C4-2B (cell line): Measurements from ENCODE around the gene SPATA1.

Experiments used
- H3K27ac ChIP-seq: fragments of 450-650 bp; 2 replicates; pipeline ENCODE4 v1.5.1; 2017
- ZFX ChIP-seq: fragments of 450-650 bp; IDR thresholded peaks from 2 replicates; pipeline ENCODE4 v1.6.1; 2017
- TF ChIP-seq, protein P1 (sequence below): fragments of 450-650 bp; conservative IDR thresholded peaks from 2 replicates; pipeline ENCODE4 v1.5.1; 2017; ENCODE audit warnings: mild to moderate bottlenecking

The SPATA1 gene

DNA sequence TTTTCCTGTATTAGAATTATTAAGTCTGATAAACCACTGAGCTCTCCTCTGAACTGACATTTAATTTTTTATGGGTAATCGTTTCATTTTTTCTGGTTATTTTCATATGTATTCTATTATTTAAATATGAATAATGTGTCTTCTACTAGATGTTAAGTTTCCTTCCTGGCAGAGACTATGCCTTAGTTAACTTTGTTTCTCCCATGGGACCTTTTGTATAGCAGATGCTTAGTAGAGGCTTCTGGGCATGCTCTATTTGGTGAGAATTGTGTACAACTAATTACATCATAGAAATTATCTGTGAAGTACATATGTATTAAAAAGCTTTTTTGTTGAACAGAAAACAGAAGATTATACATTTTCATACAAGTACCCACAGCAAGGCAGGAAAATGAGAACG is 44.6 kb downstream of the SPATA1 start:
- TF ChIP-seq ZFX = no peak
- TF ChIP-seq, protein P1, sequence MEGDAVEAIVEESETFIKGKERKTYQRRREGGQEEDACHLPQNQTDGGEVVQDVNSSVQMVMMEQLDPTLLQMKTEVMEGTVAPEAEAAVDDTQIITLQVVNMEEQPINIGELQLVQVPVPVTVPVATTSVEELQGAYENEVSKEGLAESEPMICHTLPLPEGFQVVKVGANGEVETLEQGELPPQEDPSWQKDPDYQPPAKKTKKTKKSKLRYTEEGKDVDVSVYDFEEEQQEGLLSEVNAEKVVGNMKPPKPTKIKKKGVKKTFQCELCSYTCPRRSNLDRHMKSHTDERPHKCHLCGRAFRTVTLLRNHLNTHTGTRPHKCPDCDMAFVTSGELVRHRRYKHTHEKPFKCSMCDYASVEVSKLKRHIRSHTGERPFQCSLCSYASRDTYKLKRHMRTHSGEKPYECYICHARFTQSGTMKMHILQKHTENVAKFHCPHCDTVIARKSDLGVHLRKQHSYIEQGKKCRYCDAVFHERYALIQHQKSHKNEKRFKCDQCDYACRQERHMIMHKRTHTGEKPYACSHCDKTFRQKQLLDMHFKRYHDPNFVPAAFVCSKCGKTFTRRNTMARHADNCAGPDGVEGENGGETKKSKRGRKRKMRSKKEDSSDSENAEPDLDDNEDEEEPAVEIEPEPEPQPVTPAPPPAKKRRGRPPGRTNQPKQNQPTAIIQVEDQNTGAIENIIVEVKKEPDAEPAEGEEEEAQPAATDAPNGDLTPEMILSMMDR = no peak
- H3K27ac ChIP-seq = no peak overlapping the region

DNA sequence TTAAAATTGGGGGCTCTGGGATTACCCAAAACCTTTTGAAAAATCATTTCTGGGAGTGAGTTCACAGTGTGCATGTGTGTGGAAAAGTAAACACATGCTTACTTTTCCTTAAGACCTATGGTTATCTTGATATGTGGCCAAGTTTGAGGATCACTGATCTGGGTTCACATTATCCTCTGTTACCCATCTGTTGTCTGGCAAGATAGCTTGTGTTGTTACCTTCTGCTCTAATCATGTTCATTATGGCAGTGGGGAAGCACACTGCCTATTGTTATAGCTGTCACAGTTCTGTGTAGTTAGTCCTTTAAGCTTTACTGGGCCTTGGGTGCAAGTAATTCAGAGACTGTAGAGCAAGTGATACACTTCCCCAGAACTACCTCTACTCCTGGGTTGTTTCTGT is 63.0 kb downstream of the SPATA1 start:
- no peak overlapping the region for H3K27ac ChIP-seq
- TF ChIP-seq, protein P1 = no peak
- no peak for TF ChIP-seq ZFX

DNA sequence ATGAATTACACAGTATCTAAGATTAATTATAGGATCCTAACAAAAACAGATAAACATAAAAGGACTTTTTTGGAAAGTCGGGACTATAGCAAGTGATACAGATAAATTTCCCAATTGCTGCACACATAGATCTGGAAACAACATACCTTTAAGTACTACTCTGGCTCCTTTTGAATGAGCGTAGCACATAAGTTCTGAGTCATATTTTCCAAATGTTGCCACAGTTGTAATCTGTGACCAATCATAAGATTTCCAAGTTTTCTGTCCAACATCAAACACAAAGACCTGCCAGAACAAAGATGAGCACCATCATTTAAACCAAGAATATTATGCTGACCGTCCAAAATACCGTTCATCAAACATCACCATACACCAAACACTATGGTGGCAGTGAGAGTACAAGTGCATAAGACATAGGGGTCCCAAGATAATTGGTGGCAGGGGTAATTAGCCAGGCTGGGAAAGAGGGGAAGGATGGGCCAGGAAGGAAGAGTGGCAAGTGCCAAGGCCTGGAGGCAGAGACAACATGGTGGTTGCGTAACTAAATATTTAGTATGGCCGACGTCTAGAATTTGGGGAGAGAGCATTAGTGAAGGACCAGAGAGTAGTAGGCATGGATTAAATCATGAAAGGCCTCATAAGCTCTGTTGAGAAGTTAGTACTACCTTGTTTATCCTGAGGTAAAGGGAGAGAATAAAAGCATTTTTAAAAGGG is 64.4 kb downstream of the SPATA1 start:
- H3K27ac ChIP-seq = no peak overlapping the region
- TF ChIP-seq ZFX = no peak
- TF ChIP-seq, protein P1 = no peak

DNA sequence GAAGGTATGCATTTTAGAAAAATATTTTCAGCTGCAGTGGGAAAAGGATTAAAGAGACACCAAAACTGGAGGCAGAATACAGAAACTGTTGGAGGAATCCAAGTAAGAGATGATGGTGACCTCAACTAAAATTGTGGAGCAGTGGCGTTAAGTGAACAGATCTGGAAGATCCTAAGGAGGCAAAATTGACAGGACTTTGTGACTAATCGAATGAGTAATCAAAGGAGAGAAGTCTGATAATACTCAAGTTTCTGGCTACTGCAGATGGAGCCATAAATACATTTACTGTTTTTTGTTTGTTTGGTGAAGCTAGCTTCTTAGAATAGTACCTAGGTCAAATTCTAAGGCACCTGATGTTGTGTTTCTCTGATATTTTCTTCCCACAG is 65.0 kb downstream of the SPATA1 start:
- TF ChIP-seq, protein P1 = no peak
- TF ChIP-seq ZFX = no peak
- H3K27ac ChIP-seq = no peak overlapping the region

DNA sequence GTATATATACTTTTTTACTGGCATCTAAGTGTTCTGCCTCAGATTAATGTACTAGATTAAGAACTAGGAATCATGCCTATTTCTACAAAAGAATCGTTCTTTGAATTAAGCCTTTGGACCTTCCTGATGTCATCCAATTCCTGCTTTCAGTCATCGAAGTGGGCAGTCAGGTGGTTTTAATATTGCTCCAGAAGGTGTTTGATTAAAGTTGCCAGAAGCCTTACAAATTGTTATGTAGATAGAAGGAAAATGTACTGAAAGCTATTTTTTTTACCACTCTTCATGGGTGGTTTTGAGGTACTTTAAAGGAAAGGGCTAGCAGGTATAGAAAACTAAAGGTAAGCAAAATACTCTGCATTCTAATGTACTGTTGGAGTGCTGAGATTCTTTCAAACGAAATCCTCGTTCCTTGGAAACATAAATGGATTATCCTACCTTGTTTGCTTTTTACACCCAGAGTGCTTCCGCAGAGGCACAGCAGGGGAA is 67.3 kb downstream of the SPATA1 start:
- no peak for TF ChIP-seq ZFX

DNA sequence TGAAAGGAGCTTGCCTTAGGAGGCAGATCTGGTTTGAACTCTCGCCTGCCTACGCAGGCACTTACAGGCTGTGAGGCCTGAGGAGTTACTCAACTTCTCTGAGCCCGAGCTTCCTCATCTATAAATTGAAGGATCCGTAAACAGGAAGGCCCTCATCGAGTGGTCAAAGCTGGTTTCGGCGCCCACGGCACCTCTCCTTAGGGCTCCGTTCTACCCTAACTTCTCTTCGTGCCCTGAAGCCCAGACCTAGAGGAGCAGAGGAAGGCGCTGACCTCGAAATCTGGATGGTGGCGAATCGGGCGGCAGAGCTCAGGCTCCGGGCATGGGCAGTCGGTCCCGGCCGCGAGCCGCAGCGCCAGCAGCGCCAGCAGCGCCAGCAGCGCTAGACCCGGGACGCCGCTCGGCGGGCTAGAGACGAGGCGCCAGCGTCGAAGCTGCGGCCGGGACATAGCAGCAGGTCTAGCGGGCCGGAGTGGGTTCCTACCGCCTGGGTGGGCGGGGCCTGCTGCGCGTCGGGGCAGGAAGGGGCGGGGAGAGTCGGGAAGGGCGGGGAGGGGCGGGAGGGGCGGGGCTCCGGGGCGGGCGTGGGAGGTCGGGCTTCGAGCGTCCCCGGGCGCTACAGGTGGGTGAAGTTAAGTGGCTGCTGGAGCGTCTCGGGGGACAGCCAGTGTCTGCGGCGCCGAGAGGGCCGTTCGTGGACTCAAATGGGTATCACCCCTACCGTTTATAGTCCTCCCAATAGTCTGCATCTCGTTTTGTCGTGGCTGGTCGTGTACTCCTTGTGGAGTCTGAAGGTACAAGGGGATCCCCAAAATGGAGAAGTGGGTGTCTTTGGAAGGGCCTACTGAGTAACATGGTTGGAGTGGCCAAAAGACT is 68.0 kb downstream of the SPATA1 start, which contains the start of gene CTBS:
Gene CTBS, minus strand, starts transcription at position 474 of the 876 bp plus-strand sequence. Its CDS starts 25 bp downstream, at position 449.
- TF ChIP-seq, protein P1 = no peak; the same call in 1 of the 2 replicates
- TF ChIP-seq ZFX = peak; percentile 73
- H3K27ac ChIP-seq = peak within 1 kb of the TSS; percentile 99

More for the DNA sequence above, 67.3 kb downstream of the SPATA1 start:
- H3K27ac ChIP-seq = peak overlapping the region; percentile 99

DNA sequence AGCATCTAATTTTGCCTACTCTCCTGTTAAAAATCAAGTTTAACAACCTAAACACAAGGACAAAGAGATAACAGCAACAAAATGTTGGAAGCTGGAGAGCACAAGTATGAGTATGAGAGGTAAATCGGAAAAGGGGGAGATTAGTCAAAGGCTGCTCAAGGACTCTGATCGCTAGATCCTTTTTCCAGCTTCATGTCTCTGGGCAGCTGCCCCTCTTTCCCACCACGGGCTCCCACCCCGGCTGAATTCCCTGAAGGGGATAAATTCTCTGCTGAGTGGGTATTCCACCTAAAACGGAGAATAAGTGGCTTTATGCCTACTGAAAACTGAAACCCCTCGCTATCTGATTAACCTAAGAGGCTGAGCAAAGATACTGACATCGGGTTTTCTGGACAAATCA is 68.8 kb downstream of the SPATA1 start:
- H3K27ac ChIP-seq = peak overlapping the region; percentile 99
- TF ChIP-seq ZFX = no peak
- TF ChIP-seq, protein P1 = no peak
